HepG2 (cell line): ENCODE data around the gene HECTD2. TPM values are rescaled to one million over a fixed set of nuclear protein-coding genes. Genes with fewer than 3 reads are reported as not detected.
"Not testable (repeated sequence)": the region's sequence is repeated elsewhere in the genome, so short reads cannot be mapped to it uniquely, and the experiment has no call there.

Source experiments
- ATAC-seq: fragments of 200-7000 bp; cut with Tn5 transposase; 3 replicates; pipeline ENCODE4 v1.9.1; 2020; ENCODE audit warnings: mild to moderate bottlenecking, moderate library complexity
- BruUV-seq: library from RNA; stranded (reverse); fragments of 400-500 nt; replicated peaks from 2 replicates; lab custom pipeline; 2021; lab: Mats Ljungman, UMichigan
- CTCF ChIA-PET: fragments of 300-600 bp; formaldehyde crosslinking; extraction: SDS; loops from one replicate; lab custom pipeline; 2021; ENCODE audit warnings: low total read pairs, inconsistent platforms, low intra/inter-chr PET ratio; lab: Yijun Ruan, JAX
- POLR2A ChIA-PET: fragments of 350-600 bp; sonication (Branson Sonifier 250); formaldehyde crosslinking; loops from one replicate; lab custom pipeline; 2020; ENCODE audit warnings: antibody characterized with exemption, inconsistent platforms; lab: Yijun Ruan, JAX
- DNase-seq: peaks from one replicate; pipeline ENCODE4 v3.0.0-alpha.2; 2015; ENCODE audit warnings: low spot score
- FAIRE-seq: peaks from 3 replicates; lab custom pipeline; 2011; peaks lifted over from hg19 to GRCh38; lab: Jason Lieb, UNC
- H2AFZ ChIP-seq: one replicate; pipeline ENCODE4 v1.6.1; 2011; ENCODE audit warnings: low read length, inconsistent platforms
- H3K27ac ChIP-seq: fragments of 300-600 bp; 3 replicates; pipeline ENCODE4 v1.8.0; 2011; ENCODE audit warnings: mixed run types, mild to moderate bottlenecking, mixed read lengths, low read length, inconsistent platforms; ENCODE audit not compliant: insufficient read depth; ENCODE audit errors: extremely low read length
- H3K27me3 ChIP-seq, 2 experiments: fragments of 200-600 bp in 1 of 2; 2 replicates in 1 of 2; 3 replicates in 1 of 2; pipeline versions ENCODE4 v1.6.0 to v1.8.0; 2011; ENCODE audit warnings: low read length in 2 of 2, mild to moderate bottlenecking in 2 of 2, moderate library complexity in 2 of 2, inconsistent platforms in 1 of 2; ENCODE audit not compliant: insufficient read depth in 2 of 2, control insufficient read depth in 1 of 2
- H3K36me3 ChIP-seq, 2 experiments: fragments of 200-600 bp in 1 of 2; replicated peaks in 1 of 2; 2 replicates in 1 of 2; 3 replicates in 1 of 2; pipeline versions ENCODE4 v1.5.1 to v1.8.0; 2011; ENCODE audit warnings: low read length in 2 of 2, inconsistent platforms in 1 of 2; ENCODE audit not compliant: insufficient read depth in 2 of 2, control insufficient read depth in 1 of 2
- H3K4me1 ChIP-seq: 2 replicates; pipeline ENCODE4 v1.5.1; 2012; ENCODE audit warnings: low read length, inconsistent platforms; ENCODE audit not compliant: insufficient read depth
- H3K4me2 ChIP-seq: 2 replicates; pipeline ENCODE4 v1.6.0; 2011; ENCODE audit warnings: low read depth, low read length, inconsistent platforms
- H3K4me3 ChIP-seq, 3 experiments: fragments of 200-600 bp in 1 of 3; sonication (generic), shearing (Covaris generic) in 1 of 3; replicated peaks in 1 of 3; 2 replicates each; pipeline ENCODE4 v1.5.1; 2011 to 2016; ENCODE audit warnings: low read length in 3 of 3, inconsistent platforms in 2 of 3, low read depth in 2 of 3, mild to moderate bottlenecking in 2 of 3, control low read depth in 1 of 3, mixed read lengths in 1 of 3; ENCODE audit not compliant: insufficient read depth in 1 of 3
- H3K79me2 ChIP-seq: one replicate; pipeline ENCODE4 v1.6.1; 2011; ENCODE audit warnings: low read length, inconsistent platforms; ENCODE audit not compliant: insufficient read depth
- H3K9ac ChIP-seq: 2 replicates; pipeline ENCODE4 v1.6.0; 2011; ENCODE audit warnings: mild to moderate bottlenecking, low read depth, low read length, inconsistent platforms; ENCODE audit not compliant: insufficient read depth
- H3K9me3 ChIP-seq: 2 replicates; pipeline ENCODE4 v1.5.1; 2012; ENCODE audit warnings: mild to moderate bottlenecking, low read length
- H4K20me1 ChIP-seq: 2 replicates; pipeline ENCODE4 v1.6.0; 2011; ENCODE audit warnings: inconsistent platforms, mild to moderate bottlenecking, low read length, moderate library complexity; ENCODE audit not compliant: insufficient read depth
- AGO2 ChIP-seq: fragments of 200-400 bp; formaldehyde crosslinking; optimal IDR thresholded peaks from 2 replicates; pipeline ENCODE3; 2017; ENCODE audit warnings: mild to moderate bottlenecking, low read depth, low read length, moderate library complexity
- AKNA ChIP-seq: sonication (generic); formaldehyde crosslinking; IDR thresholded peaks from 2 replicates; pipeline ENCODE4 v1.4.0; 2020; ENCODE audit warnings: missing genetic modification reagents, borderline replicate concordance
- DPF2 ChIP-seq: sonication (generic); formaldehyde crosslinking; IDR thresholded peaks from 2 replicates; pipeline ENCODE4 v1.4.0; 2020; ENCODE audit warnings: mild to moderate bottlenecking, low read depth, missing genetic modification reagents, borderline replicate concordance
- ELK4 ChIP-seq: sonication (generic); formaldehyde crosslinking; IDR thresholded peaks from 2 replicates; pipeline ENCODE4 v1.9.0; 2021; ENCODE audit warnings: missing genetic modification reagents, borderline replicate concordance
- GATA4 ChIP-seq: sonication (generic); IDR thresholded peaks from 2 replicates; pipeline ENCODE4 v1.6.1; 2016; ENCODE audit warnings: antibody characterized with exemption, low read depth, borderline replicate concordance
- NR0B2 ChIP-seq: sonication (generic); formaldehyde crosslinking; IDR thresholded peaks from 2 replicates; pipeline ENCODE4 v1.4.0; 2020; ENCODE audit warnings: mild to moderate bottlenecking, missing genetic modification reagents
- PAWR ChIP-seq: sonication (generic); formaldehyde crosslinking; IDR thresholded peaks from 2 replicates; pipeline ENCODE4 v1.4.0; 2020; ENCODE audit warnings: missing genetic modification reagents, mild to moderate bottlenecking, borderline replicate concordance
- RFX5 ChIP-seq: IDR thresholded peaks from 2 replicates; pipeline ENCODE4 v1.6.1; 2011; ENCODE audit warnings: low read depth, low read length, improper control_type of control experiment
- SCMH1 ChIP-seq: sonication (generic); formaldehyde crosslinking; IDR thresholded peaks from 2 replicates; pipeline ENCODE4 v1.9.0; 2021; ENCODE audit warnings: missing genetic modification reagents, mild to moderate bottlenecking, borderline replicate concordance
- STAT5B ChIP-seq: sonication (generic); formaldehyde crosslinking; IDR thresholded peaks from 2 replicates; pipeline ENCODE4 v1.4.0; 2020; ENCODE audit warnings: missing genetic modification reagents
- ZNF746 ChIP-seq: sonication (generic); formaldehyde crosslinking; IDR thresholded peaks from 2 replicates; pipeline ENCODE4 v1.8.0; 2022; ENCODE audit warnings: mild to moderate bottlenecking, missing genetic modification reagents
- WGBS: methylation state at CpG from one replicate; pipeline ENCODE4 v1.1.6; 2017; ENCODE audit warnings: low lambda C conversion rate; 5-methylcytosine and 5-hydroxymethylcytosine counted together
- in situ Hi-C: cut with HindIII; loops from 2 replicates; pipeline ENCODE4 v1.10.0; 2017; ENCODE audit warnings: low pct_unique_long_range_greater_than_20kb; ENCODE audit not compliant: extremely low pct_ligation_motif_present
- intact Hi-C: fragments of 100-400 bp; cut with micrococcal nuclease; formaldehyde crosslinking; loops from one replicate; pipeline ENCODE4 v1.10.0; 2022; ENCODE audit not compliant: unreplicated experiment
- polyA plus RNA-seq, 8 experiments: library from polyadenylated mRNA; depleted of rRNA in 3 of 8; stranded (reverse) in 7 of 8; unstranded in 1 of 8; fragments of >200 nt; fragmentation: Illumina TruSeq in 4 of 8; extraction: Trizol in 4 of 8; gene quantifications; 2 replicates each; pipeline versions ENCODE4 v1.2.1 to v1.2.3, GENCODE V29; 2011 to 2016; ENCODE audit warnings: low read depth in 4 of 8, missing spikeins in 1 of 8, mixed read lengths in 1 of 8; ENCODE audit not compliant: insufficient read depth in 1 of 8
- total RNA-seq, 5 experiments: library from RNA; depleted of rRNA; stranded (reverse); fragments of >200 nt; fragmentation: Illumina TruSeq; extraction: Trizol; gene quantifications; 2 replicates each; pipeline ENCODE4 v1.2.3, GENCODE V29; 2016; ENCODE audit warnings: low read depth in 1 of 5

Gene HECTD2
- total and polyA plus RNA-seq, 2 of the 13 experiments (the other 11 are each of a cell fraction or from before 2014, with no cell fraction given): 3.2 to 5.2 TPM

GRCh38 chr10:91390513-91390825, 19.7 kb upstream of the HECTD2 start:
- CTCF ChIA-PET: interaction anchor here (1.5 to 2.1 kb wide), 3 partner anchors 19 to 304 kb away, joined by 6 to 13 read pairs (median 12); partner anchors contain the start of gene HECTD2
- H3K27me3 ChIP-seq, H2AFZ ChIP-seq, BruUV-seq, H3K4me3 ChIP-seq, FAIRE-seq, POLR2A ChIA-PET, DNase-seq, H3K79me2 ChIP-seq, H3K9me3 ChIP-seq, H3K36me3 ChIP-seq, H3K4me2 ChIP-seq, H3K4me1 ChIP-seq, ATAC-seq, H3K9ac ChIP-seq, H3K27ac ChIP-seq, H4K20me1 ChIP-seq: not testable (repeated sequence)
- WGBS: 43% methylated on average over 3 of the region's 3 CpGs
- intact Hi-C loops (loop anchor here (5.0 kb wide), 1 partner anchor 357 kb away; no protein-coding TSS in a partner anchor), in situ Hi-C loops (loop anchor here (25.0 kb wide), 2 partner anchors 247 to 503 kb away; partner anchors contain the start of gene PPP1R3C)
- 0 out of 2 replicates have a peak, but pooled peaks have one; percentile 22 for TF ChIP-seq RFX5

- BruUV-seq: no TSS peak
- H3K36me3 ChIP-seq: no peaks in the 10 kb centered on the region
- no peak overlapping the region for H2AFZ ChIP-seq
- no peaks in the 10 kb centered on the region for H3K9me3 ChIP-seq
- no peak overlapping the region for H3K4me2 ChIP-seq
- ATAC-seq (no peak), FAIRE-seq (no peak), DNase-seq (no peak)
- ChIA-PET POLR2A (no interaction called here), CTCF (no interaction called here)
- H3K79me2 ChIP-seq: no peaks in the 10 kb centered on the region
- H3K4me1 ChIP-seq: peaks cover 8% of the 10 kb centered on the region; the same call in 1 of the 2 replicates
- H3K4me3 ChIP-seq: no peak overlapping the region
- intact Hi-C loops (loop anchor here (5.0 kb wide), 1 partner anchor 355 kb away; no protein-coding TSS in a partner anchor), in situ Hi-C loops (loop anchor here (25.0 kb wide), 2 partner anchors 245 to 505 kb away; partner anchors contain the start of gene PPP1R3C)
- peaks cover 0 to 5% of the 10 kb centered on the region in 2 experiments; a peak in 1 of 5 replicates for H3K27me3 ChIP-seq
- no peak overlapping the region for H3K27ac ChIP-seq
- H3K9ac ChIP-seq: no peak overlapping the region
- 90% methylated on average over 1 of the region's 1 CpG for WGBS
- no peaks in the 10 kb centered on the region for H4K20me1 ChIP-seq
- no peak for TF ChIP-seq DPF2 (CRISPR knock-in tag)
- no peak for TF ChIP-seq GATA4
- no peak for TF ChIP-seq PAWR (CRISPR knock-in tag)
- no peak for TF ChIP-seq NR0B2 (CRISPR knock-in tag)
- TF ChIP-seq AKNA (CRISPR knock-in tag): no peak
- TF ChIP-seq SCMH1 (CRISPR knock-in tag): no peak
- TF ChIP-seq ELK4 (CRISPR knock-in tag): no peak
- no peak for TF ChIP-seq ZNF746 (CRISPR knock-in tag)
- no peak for TF ChIP-seq AGO2
- TF ChIP-seq STAT5B (CRISPR knock-in tag): no peak
Measured at GRCh38 chr10:91391920-91392319, 18.2 kb upstream of the HECTD2 start.
